HepG2 (cell line): ENCODE measurements around the gene FUT3. TPM values are rescaled to one million over a fixed set of nuclear protein-coding genes. Genes with fewer than 3 reads are reported as not detected.

Source experiments
- ATAC-seq: fragments of 200-7000 bp; cut with Tn5 transposase; 3 replicates; pipeline ENCODE4 v1.9.1; 2020; ENCODE audit warnings: mild to moderate bottlenecking, moderate library complexity
- BruUV-seq: library from RNA; stranded (reverse); fragments of 400-500 nt; replicated peaks from 2 replicates; lab custom pipeline; 2021; lab: Mats Ljungman, UMichigan
- CTCF ChIA-PET: fragments of 300-600 bp; formaldehyde crosslinking; extraction: SDS; loops from one replicate; lab custom pipeline; 2021; ENCODE audit warnings: low total read pairs, inconsistent platforms, low intra/inter-chr PET ratio; lab: Yijun Ruan, JAX
- POLR2A ChIA-PET: fragments of 350-600 bp; sonication (Branson Sonifier 250); formaldehyde crosslinking; loops from one replicate; lab custom pipeline; 2020; ENCODE audit warnings: antibody characterized with exemption, inconsistent platforms; lab: Yijun Ruan, JAX
- DNase-seq: peaks from one replicate; pipeline ENCODE4 v3.0.0-alpha.2; 2015; ENCODE audit warnings: low spot score
- FAIRE-seq: peaks from 3 replicates; lab custom pipeline; 2011; peaks lifted over from hg19 to GRCh38; lab: Jason Lieb, UNC
- H2AFZ ChIP-seq: one replicate; pipeline ENCODE4 v1.6.1; 2011; ENCODE audit warnings: low read length, inconsistent platforms
- H3K27ac ChIP-seq: fragments of 300-600 bp; 3 replicates; pipeline ENCODE4 v1.8.0; 2011; ENCODE audit warnings: mixed run types, mild to moderate bottlenecking, mixed read lengths, low read length, inconsistent platforms; ENCODE audit not compliant: insufficient read depth; ENCODE audit errors: extremely low read length
- H3K27me3 ChIP-seq, 2 experiments: fragments of 200-600 bp in 1 of 2; 2 replicates in 1 of 2; 3 replicates in 1 of 2; pipeline versions ENCODE4 v1.6.0 to v1.8.0; 2011; ENCODE audit warnings: low read length in 2 of 2, mild to moderate bottlenecking in 2 of 2, moderate library complexity in 2 of 2, inconsistent platforms in 1 of 2; ENCODE audit not compliant: insufficient read depth in 2 of 2, control insufficient read depth in 1 of 2
- H3K36me3 ChIP-seq, 2 experiments: fragments of 200-600 bp in 1 of 2; replicated peaks in 1 of 2; 2 replicates in 1 of 2; 3 replicates in 1 of 2; pipeline versions ENCODE4 v1.5.1 to v1.8.0; 2011; ENCODE audit warnings: low read length in 2 of 2, inconsistent platforms in 1 of 2; ENCODE audit not compliant: insufficient read depth in 2 of 2, control insufficient read depth in 1 of 2
- H3K4me1 ChIP-seq: 2 replicates; pipeline ENCODE4 v1.5.1; 2012; ENCODE audit warnings: low read length, inconsistent platforms; ENCODE audit not compliant: insufficient read depth
- H3K4me2 ChIP-seq: 2 replicates; pipeline ENCODE4 v1.6.0; 2011; ENCODE audit warnings: low read depth, low read length, inconsistent platforms
- H3K4me3 ChIP-seq, 3 experiments: fragments of 200-600 bp in 1 of 3; sonication (generic), shearing (Covaris generic) in 1 of 3; replicated peaks in 1 of 3; 2 replicates each; pipeline ENCODE4 v1.5.1; 2011 to 2016; ENCODE audit warnings: low read length in 3 of 3, inconsistent platforms in 2 of 3, low read depth in 2 of 3, mild to moderate bottlenecking in 2 of 3, control low read depth in 1 of 3, mixed read lengths in 1 of 3; ENCODE audit not compliant: insufficient read depth in 1 of 3
- H3K79me2 ChIP-seq: one replicate; pipeline ENCODE4 v1.6.1; 2011; ENCODE audit warnings: low read length, inconsistent platforms; ENCODE audit not compliant: insufficient read depth
- H3K9ac ChIP-seq: 2 replicates; pipeline ENCODE4 v1.6.0; 2011; ENCODE audit warnings: mild to moderate bottlenecking, low read depth, low read length, inconsistent platforms; ENCODE audit not compliant: insufficient read depth
- H3K9me3 ChIP-seq: 2 replicates; pipeline ENCODE4 v1.5.1; 2012; ENCODE audit warnings: mild to moderate bottlenecking, low read length
- H4K20me1 ChIP-seq: 2 replicates; pipeline ENCODE4 v1.6.0; 2011; ENCODE audit warnings: inconsistent platforms, mild to moderate bottlenecking, low read length, moderate library complexity; ENCODE audit not compliant: insufficient read depth
- AGO2 ChIP-seq: fragments of 200-400 bp; formaldehyde crosslinking; optimal IDR thresholded peaks from 2 replicates; pipeline ENCODE3; 2017; ENCODE audit warnings: mild to moderate bottlenecking, low read depth, low read length, moderate library complexity
- HOXA3 ChIP-seq: sonication (generic); formaldehyde crosslinking; IDR thresholded peaks from 2 replicates; pipeline ENCODE4 v1.5.0; 2020; ENCODE audit warnings: missing genetic modification reagents
- NFKB2 ChIP-seq: sonication (generic); formaldehyde crosslinking; IDR thresholded peaks from 2 replicates; pipeline ENCODE4 v1.4.0; 2020; ENCODE audit warnings: missing genetic modification reagents, borderline replicate concordance
- RARG ChIP-seq: sonication (generic); formaldehyde crosslinking; IDR thresholded peaks from 2 replicates; pipeline ENCODE4 v1.4.0; 2020; ENCODE audit warnings: low read depth, mild to moderate bottlenecking, missing genetic modification reagents
- RBM39 ChIP-seq: fragments of 200-400 bp; formaldehyde crosslinking; IDR thresholded peaks from one replicate; pipeline ENCODE4 v1.6.1; 2018; ENCODE audit warnings: antibody characterized with exemption, mild to moderate bottlenecking, low read depth, low read length; ENCODE audit not compliant: poor library complexity, severe bottlenecking
- ZBTB38 ChIP-seq: sonication (generic); formaldehyde crosslinking; IDR thresholded peaks from 2 replicates; pipeline ENCODE4 v1.5.1; 2020; ENCODE audit warnings: mild to moderate bottlenecking, missing genetic modification reagents
- ZNF180 ChIP-seq: sonication (generic); formaldehyde crosslinking; IDR thresholded peaks from 2 replicates; pipeline ENCODE4 v1.4.0; 2020; ENCODE audit warnings: low read depth, missing genetic modification reagents, borderline replicate concordance
- ZNF253 ChIP-seq: sonication (generic); formaldehyde crosslinking; IDR thresholded peaks from 2 replicates; pipeline ENCODE4 v1.8.0; 2022; ENCODE audit warnings: mild to moderate bottlenecking, missing genetic modification reagents, borderline replicate concordance
- ZNF333 ChIP-seq: sonication (generic); formaldehyde crosslinking; IDR thresholded peaks from 2 replicates; pipeline ENCODE4 v1.4.0; 2020; ENCODE audit warnings: mild to moderate bottlenecking, missing genetic modification reagents, borderline replicate concordance
- ZNF501 ChIP-seq: sonication (generic); formaldehyde crosslinking; IDR thresholded peaks from 2 replicates; pipeline ENCODE4 v1.5.1; 2020; ENCODE audit warnings: mild to moderate bottlenecking, moderate library complexity, missing genetic modification reagents
- ZNF570 ChIP-seq: sonication (generic); formaldehyde crosslinking; IDR thresholded peaks from 2 replicates; pipeline ENCODE4 v1.4.0; 2020; ENCODE audit warnings: mild to moderate bottlenecking, missing genetic modification reagents, borderline replicate concordance
- ZSCAN22 ChIP-seq: sonication (generic); formaldehyde crosslinking; IDR thresholded peaks from 2 replicates; pipeline ENCODE4 v1.4.0; 2020; ENCODE audit warnings: mild to moderate bottlenecking, missing genetic modification reagents
- WGBS: methylation state at CpG from one replicate; pipeline ENCODE4 v1.1.6; 2017; ENCODE audit warnings: low lambda C conversion rate; 5-methylcytosine and 5-hydroxymethylcytosine counted together
- in situ Hi-C: cut with HindIII; loops from 2 replicates; pipeline ENCODE4 v1.10.0; 2017; ENCODE audit warnings: low pct_unique_long_range_greater_than_20kb; ENCODE audit not compliant: extremely low pct_ligation_motif_present
- intact Hi-C: fragments of 100-400 bp; cut with micrococcal nuclease; formaldehyde crosslinking; loops from one replicate; pipeline ENCODE4 v1.10.0; 2022; ENCODE audit not compliant: unreplicated experiment
- polyA plus RNA-seq, 8 experiments: library from polyadenylated mRNA; depleted of rRNA in 3 of 8; stranded (reverse) in 7 of 8; unstranded in 1 of 8; fragments of >200 nt; fragmentation: Illumina TruSeq in 4 of 8; extraction: Trizol in 4 of 8; gene quantifications; 2 replicates each; pipeline versions ENCODE4 v1.2.1 to v1.2.3, GENCODE V29; 2011 to 2016; ENCODE audit warnings: low read depth in 4 of 8, missing spikeins in 1 of 8, mixed read lengths in 1 of 8; ENCODE audit not compliant: insufficient read depth in 1 of 8
- total RNA-seq, 5 experiments: library from RNA; depleted of rRNA; stranded (reverse); fragments of >200 nt; fragmentation: Illumina TruSeq; extraction: Trizol; gene quantifications; 2 replicates each; pipeline ENCODE4 v1.2.3, GENCODE V29; 2016; ENCODE audit warnings: low read depth in 1 of 5
- TF ChIP-seq, protein P1 (sequence below): sonication (generic); formaldehyde crosslinking; IDR thresholded peaks from 2 replicates; pipeline ENCODE4 v1.4.0; 2020; ENCODE audit warnings: mild to moderate bottlenecking, missing genetic modification reagents
- TF ChIP-seq, protein P2 (sequence below): sonication (generic); formaldehyde crosslinking; conservative IDR thresholded peaks from 2 replicates; pipeline ENCODE4 v1.8.0; 2022; ENCODE audit warnings: missing genetic modification reagents
- TF ChIP-seq, protein P3 (sequence below): sonication (generic); formaldehyde crosslinking; IDR thresholded peaks from 2 replicates; pipeline ENCODE4 v1.4.0; 2020; ENCODE audit warnings: missing genetic modification reagents

The FUT3 gene
- total and polyA plus RNA-seq, 2 of the 13 experiments (the other 11 are each of a cell fraction or from before 2014, with no cell fraction given) = 0.53 to 1.1 TPM

DNA sequence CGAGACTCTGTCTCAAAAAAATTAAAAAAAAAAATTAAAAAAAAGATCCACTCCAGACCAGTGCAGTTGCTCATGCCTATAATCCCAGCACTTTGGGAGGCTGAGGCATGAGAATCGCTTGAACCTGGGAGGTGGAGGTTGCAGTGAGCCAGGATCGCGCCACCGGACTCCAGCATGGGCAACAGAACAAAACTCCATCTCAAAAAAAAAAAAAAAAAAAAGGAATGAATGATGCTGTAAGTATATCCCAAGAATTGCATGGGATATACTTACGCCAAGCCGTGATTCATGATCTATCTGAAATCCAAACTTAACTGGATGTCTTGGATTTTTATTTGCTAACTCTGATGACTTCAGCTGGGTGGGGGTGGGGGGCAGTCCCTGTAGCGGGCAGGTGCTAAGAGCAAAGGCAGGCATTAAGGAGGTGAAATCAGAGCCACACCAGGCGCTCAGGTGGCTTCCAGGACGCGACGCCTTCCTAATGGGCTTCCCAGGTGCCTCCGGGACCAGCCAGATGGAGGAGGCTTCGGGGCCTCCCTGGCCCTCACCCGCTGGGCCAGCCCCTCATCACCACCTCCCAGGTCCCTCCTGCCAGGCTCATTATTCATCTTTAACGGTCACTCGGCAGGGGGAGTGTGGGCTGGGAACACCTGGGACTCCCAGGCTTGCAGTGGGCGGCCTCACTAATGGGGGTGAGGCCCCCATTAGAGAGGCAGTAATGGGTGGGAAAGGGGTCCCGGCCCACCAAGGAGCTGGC, 30.5 kb upstream of the FUT3 start:
- no peak overlapping the region for H3K9ac ChIP-seq
- peak overlapping the region; percentile 40 for H3K27ac ChIP-seq
- no peak overlapping the region for H3K4me3 ChIP-seq
- intact Hi-C loops (no loop called here), in situ Hi-C loops (no loop called here)
- H3K4me1 ChIP-seq = peaks cover 84% of the 10 kb centered on the region
- H2AFZ ChIP-seq = no peak overlapping the region
- ChIA-PET POLR2A (interaction anchor here (1.1 to 3.1 kb wide), 5 partner anchors 10 to 78 kb away, joined by 3 to 37 read pairs (median 8); partner anchors contain the start of genes FUT5 and FUT6), CTCF (no interaction called here)
- ATAC-seq (no peak), FAIRE-seq (no peak), DNase-seq (no peak)
- no TSS peak for BruUV-seq
- no peaks in the 10 kb centered on the region for H4K20me1 ChIP-seq
- H3K9me3 ChIP-seq = no peaks in the 10 kb centered on the region
- H3K27me3 ChIP-seq = no peaks in the 10 kb centered on the region
- no peak overlapping the region for H3K4me2 ChIP-seq
- H3K79me2 ChIP-seq = no peaks in the 10 kb centered on the region
- 93% methylated on average over 18 of the region's 19 CpGs for WGBS
- no peaks in the 10 kb centered on the region for H3K36me3 ChIP-seq
- TF ChIP-seq HOXA3 (0 out of 2 replicates have a peak, but pooled peaks have one; percentile 16), ZBTB38 (CRISPR knock-in tag) (peak; percentile 44; the same call in 1 of the 2 replicates), ZNF333 (CRISPR knock-in tag) (no peak), ZSCAN22 (CRISPR knock-in tag) (peak; percentile 90), ZNF253 (CRISPR knock-in tag) (no peak), RARG (CRISPR knock-in tag) (no peak), ZNF180 (CRISPR knock-in tag) (no peak), AGO2 (peak; percentile 40), RBM39 (no peak), ZNF570 (CRISPR knock-in tag) (no peak), NFKB2 (CRISPR knock-in tag) (no peak), ZNF501 (no peak)
- TF ChIP-seq, protein P1, sequence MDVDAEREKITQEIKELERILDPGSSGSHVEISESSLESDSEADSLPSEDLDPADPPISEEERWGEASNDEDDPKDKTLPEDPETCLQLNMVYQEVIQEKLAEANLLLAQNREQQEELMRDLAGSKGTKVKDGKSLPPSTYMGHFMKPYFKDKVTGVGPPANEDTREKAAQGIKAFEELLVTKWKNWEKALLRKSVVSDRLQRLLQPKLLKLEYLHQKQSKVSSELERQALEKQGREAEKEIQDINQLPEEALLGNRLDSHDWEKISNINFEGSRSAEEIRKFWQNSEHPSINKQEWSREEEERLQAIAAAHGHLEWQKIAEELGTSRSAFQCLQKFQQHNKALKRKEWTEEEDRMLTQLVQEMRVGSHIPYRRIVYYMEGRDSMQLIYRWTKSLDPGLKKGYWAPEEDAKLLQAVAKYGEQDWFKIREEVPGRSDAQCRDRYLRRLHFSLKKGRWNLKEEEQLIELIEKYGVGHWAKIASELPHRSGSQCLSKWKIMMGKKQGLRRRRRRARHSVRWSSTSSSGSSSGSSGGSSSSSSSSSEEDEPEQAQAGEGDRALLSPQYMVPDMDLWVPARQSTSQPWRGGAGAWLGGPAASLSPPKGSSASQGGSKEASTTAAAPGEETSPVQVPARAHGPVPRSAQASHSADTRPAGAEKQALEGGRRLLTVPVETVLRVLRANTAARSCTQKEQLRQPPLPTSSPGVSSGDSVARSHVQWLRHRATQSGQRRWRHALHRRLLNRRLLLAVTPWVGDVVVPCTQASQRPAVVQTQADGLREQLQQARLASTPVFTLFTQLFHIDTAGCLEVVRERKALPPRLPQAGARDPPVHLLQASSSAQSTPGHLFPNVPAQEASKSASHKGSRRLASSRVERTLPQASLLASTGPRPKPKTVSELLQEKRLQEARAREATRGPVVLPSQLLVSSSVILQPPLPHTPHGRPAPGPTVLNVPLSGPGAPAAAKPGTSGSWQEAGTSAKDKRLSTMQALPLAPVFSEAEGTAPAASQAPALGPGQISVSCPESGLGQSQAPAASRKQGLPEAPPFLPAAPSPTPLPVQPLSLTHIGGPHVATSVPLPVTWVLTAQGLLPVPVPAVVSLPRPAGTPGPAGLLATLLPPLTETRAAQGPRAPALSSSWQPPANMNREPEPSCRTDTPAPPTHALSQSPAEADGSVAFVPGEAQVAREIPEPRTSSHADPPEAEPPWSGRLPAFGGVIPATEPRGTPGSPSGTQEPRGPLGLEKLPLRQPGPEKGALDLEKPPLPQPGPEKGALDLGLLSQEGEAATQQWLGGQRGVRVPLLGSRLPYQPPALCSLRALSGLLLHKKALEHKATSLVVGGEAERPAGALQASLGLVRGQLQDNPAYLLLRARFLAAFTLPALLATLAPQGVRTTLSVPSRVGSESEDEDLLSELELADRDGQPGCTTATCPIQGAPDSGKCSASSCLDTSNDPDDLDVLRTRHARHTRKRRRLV = no peak
- TF ChIP-seq, protein P2, sequence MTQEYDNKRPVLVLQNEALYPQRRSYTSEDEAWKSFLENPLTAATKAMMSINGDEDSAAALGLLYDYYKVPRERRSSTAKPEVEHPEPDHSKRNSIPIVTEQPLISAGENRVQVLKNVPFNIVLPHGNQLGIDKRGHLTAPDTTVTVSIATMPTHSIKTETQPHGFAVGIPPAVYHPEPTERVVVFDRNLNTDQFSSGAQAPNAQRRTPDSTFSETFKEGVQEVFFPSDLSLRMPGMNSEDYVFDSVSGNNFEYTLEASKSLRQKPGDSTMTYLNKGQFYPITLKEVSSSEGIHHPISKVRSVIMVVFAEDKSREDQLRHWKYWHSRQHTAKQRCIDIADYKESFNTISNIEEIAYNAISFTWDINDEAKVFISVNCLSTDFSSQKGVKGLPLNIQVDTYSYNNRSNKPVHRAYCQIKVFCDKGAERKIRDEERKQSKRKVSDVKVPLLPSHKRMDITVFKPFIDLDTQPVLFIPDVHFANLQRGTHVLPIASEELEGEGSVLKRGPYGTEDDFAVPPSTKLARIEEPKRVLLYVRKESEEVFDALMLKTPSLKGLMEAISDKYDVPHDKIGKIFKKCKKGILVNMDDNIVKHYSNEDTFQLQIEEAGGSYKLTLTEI = no peak
- TF ChIP-seq, protein P3, sequence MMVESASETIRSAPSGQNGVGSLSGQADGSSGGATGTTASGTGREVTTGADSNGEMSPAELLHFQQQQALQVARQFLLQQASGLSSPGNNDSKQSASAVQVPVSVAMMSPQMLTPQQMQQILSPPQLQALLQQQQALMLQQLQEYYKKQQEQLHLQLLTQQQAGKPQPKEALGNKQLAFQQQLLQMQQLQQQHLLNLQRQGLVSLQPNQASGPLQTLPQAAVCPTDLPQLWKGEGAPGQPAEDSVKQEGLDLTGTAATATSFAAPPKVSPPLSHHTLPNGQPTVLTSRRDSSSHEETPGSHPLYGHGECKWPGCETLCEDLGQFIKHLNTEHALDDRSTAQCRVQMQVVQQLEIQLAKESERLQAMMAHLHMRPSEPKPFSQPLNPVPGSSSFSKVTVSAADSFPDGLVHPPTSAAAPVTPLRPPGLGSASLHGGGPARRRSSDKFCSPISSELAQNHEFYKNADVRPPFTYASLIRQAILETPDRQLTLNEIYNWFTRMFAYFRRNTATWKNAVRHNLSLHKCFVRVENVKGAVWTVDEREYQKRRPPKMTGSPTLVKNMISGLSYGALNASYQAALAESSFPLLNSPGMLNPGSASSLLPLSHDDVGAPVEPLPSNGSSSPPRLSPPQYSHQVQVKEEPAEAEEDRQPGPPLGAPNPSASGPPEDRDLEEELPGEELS = no peak
